Neural cell (in vitro differentiated cells): ENCODE results near the gene CRIM1.
"Not testable (repeated sequence)": the region's sequence is repeated elsewhere in the genome, so short reads cannot be mapped to it uniquely, and the experiment has no call there.

Experiments used
- EP300 ChIP-seq: fragments of 450-650 bp; conservative IDR thresholded peaks from 2 replicates; pipeline ENCODE4 v1.6.1; 2014; ENCODE audit warnings: antibody characterized with exemption, mild to moderate bottlenecking, moderate library complexity; ENCODE audit not compliant: poor library complexity, severe bottlenecking
- EZH2 ChIP-seq: fragments of 200-600, 300-800 bp; shearing (Covaris generic), sonication (generic); IDR thresholded peaks from 2 replicates; pipeline ENCODE4 v1.6.1; 2014; ENCODE audit warnings: antibody characterized with exemption, low read length, borderline replicate concordance, mild to moderate bottlenecking; ENCODE audit not compliant: insufficient read depth, poor library complexity, severe bottlenecking
- MXI1 ChIP-seq: fragments of 450-650 bp; conservative IDR thresholded peaks from 2 replicates; pipeline ENCODE4 v1.6.1; 2014; ENCODE audit warnings: antibody characterized with exemption, mild to moderate bottlenecking; ENCODE audit not compliant: poor library complexity, severe bottlenecking
- POLR2AphosphoS5 ChIP-seq: IDR thresholded peaks from 2 replicates; pipeline ENCODE4 v1.6.1; 2012
- RAD21 ChIP-seq: fragments of 450-650 bp; conservative IDR thresholded peaks from 2 replicates; pipeline ENCODE4 v1.6.1; 2014; ENCODE audit warnings: antibody characterized with exemption, mild to moderate bottlenecking, moderate library complexity
- TAF1 ChIP-seq: IDR thresholded peaks from 2 replicates; pipeline ENCODE4 v1.6.1; 2012; ENCODE audit warnings: low read depth
- TF ChIP-seq, protein P1 (sequence below): fragments of 450-650 bp; IDR thresholded peaks from 2 replicates; pipeline ENCODE4 v1.5.1; 2014; ENCODE audit warnings: antibody characterized with exemption, mild to moderate bottlenecking, moderate library complexity; ENCODE audit not compliant: poor library complexity, severe bottlenecking
- TF ChIP-seq, protein P2 (sequence below): IDR thresholded peaks from 2 replicates; pipeline ENCODE4 v1.6.1; 2012; ENCODE audit warnings: borderline replicate concordance

DNA sequence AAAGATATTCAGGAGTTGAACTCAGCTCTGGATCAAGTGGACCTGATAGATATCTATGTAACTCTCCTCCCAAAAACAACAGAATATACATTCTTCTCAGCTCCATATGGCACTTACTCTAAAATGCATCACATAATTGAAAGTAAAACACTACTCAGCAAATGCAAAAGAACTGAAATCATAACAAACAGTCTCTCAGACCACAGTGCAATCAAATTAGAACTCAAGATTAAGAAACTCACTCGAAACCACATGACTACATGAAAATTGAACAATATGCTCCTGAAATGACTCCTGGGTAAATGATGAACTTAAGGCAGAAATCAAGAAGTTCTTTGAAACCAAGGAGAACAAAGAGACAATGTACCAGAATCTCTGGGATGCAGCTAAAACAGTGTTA lies 45.1 kb upstream of the CRIM1 start:
- TF ChIP-seq EP300, POLR2AphosphoS5, MXI1, EZH2, RAD21, TAF1: not testable (repeated sequence)
- TF ChIP-seq, protein P1, sequence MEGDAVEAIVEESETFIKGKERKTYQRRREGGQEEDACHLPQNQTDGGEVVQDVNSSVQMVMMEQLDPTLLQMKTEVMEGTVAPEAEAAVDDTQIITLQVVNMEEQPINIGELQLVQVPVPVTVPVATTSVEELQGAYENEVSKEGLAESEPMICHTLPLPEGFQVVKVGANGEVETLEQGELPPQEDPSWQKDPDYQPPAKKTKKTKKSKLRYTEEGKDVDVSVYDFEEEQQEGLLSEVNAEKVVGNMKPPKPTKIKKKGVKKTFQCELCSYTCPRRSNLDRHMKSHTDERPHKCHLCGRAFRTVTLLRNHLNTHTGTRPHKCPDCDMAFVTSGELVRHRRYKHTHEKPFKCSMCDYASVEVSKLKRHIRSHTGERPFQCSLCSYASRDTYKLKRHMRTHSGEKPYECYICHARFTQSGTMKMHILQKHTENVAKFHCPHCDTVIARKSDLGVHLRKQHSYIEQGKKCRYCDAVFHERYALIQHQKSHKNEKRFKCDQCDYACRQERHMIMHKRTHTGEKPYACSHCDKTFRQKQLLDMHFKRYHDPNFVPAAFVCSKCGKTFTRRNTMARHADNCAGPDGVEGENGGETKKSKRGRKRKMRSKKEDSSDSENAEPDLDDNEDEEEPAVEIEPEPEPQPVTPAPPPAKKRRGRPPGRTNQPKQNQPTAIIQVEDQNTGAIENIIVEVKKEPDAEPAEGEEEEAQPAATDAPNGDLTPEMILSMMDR, result not testable (repeated sequence)
- TF ChIP-seq, protein P2, sequence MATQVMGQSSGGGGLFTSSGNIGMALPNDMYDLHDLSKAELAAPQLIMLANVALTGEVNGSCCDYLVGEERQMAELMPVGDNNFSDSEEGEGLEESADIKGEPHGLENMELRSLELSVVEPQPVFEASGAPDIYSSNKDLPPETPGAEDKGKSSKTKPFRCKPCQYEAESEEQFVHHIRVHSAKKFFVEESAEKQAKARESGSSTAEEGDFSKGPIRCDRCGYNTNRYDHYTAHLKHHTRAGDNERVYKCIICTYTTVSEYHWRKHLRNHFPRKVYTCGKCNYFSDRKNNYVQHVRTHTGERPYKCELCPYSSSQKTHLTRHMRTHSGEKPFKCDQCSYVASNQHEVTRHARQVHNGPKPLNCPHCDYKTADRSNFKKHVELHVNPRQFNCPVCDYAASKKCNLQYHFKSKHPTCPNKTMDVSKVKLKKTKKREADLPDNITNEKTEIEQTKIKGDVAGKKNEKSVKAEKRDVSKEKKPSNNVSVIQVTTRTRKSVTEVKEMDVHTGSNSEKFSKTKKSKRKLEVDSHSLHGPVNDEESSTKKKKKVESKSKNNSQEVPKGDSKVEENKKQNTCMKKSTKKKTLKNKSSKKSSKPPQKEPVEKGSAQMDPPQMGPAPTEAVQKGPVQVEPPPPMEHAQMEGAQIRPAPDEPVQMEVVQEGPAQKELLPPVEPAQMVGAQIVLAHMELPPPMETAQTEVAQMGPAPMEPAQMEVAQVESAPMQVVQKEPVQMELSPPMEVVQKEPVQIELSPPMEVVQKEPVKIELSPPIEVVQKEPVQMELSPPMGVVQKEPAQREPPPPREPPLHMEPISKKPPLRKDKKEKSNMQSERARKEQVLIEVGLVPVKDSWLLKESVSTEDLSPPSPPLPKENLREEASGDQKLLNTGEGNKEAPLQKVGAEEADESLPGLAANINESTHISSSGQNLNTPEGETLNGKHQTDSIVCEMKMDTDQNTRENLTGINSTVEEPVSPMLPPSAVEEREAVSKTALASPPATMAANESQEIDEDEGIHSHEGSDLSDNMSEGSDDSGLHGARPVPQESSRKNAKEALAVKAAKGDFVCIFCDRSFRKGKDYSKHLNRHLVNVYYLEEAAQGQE, result not testable (repeated sequence)
